Ovary (tissue), 3 donors: ENCODE measurements around the gene PTPRG.

Experiments used
- EP300 ChIP-seq: sonication (generic); formaldehyde crosslinking; IDR thresholded peaks from one replicate; pipeline ENCODE4 v1.6.1; 2017; ENCODE audit warnings: antibody characterized with exemption
- TF ChIP-seq, protein P1 (sequence below), 3 donors: fragments of 450-650 bp in 2 of 3; fragments of 200-600 bp in 1 of 3; IDR thresholded peaks; one replicate each; pipeline versions ENCODE4 v1.5.1 to v1.8.0; 2016 to 2022; ENCODE audit warnings: antibody characterized with exemption in 3 of 3, mild to moderate bottlenecking in 1 of 3
- donor health status: DM: no; HTN: no; CAD: no.

DNA sequence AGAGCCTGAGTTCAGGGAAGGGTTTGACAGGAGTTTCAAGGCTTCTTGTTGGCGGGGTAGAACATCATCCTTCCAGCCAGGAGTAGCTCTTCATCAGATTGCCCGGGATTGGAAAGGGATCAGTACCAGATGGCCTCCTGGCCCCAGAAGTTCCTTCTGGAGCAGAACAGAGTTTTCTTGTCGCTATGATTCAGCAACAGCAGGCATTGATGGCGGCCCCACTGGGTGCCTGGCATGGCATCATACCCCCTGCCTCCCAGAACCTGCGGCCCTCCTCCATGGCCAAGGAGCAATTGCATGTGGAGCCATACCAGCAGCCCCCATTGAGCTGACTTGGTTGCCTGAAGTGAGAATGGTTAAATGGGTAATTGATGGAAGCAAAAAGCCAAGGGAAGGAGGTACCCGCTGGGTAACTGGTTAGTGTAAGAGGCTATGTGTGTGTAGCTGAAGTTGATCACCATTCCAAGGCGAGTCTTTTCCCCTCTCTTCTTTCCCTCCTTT, 305.6 kb downstream of the PTPRG start:
- TF ChIP-seq EP300 = no peak
- TF ChIP-seq, protein P1, sequence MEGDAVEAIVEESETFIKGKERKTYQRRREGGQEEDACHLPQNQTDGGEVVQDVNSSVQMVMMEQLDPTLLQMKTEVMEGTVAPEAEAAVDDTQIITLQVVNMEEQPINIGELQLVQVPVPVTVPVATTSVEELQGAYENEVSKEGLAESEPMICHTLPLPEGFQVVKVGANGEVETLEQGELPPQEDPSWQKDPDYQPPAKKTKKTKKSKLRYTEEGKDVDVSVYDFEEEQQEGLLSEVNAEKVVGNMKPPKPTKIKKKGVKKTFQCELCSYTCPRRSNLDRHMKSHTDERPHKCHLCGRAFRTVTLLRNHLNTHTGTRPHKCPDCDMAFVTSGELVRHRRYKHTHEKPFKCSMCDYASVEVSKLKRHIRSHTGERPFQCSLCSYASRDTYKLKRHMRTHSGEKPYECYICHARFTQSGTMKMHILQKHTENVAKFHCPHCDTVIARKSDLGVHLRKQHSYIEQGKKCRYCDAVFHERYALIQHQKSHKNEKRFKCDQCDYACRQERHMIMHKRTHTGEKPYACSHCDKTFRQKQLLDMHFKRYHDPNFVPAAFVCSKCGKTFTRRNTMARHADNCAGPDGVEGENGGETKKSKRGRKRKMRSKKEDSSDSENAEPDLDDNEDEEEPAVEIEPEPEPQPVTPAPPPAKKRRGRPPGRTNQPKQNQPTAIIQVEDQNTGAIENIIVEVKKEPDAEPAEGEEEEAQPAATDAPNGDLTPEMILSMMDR (IDR thresholded peaks at IDR 0.05) = no peak
